Pulmonary artery endothelial cell (primary cell): ENCODE results near the gene C1orf159. TPM values are rescaled to one million over a fixed set of nuclear protein-coding genes. Genes with fewer than 3 reads are reported as not detected.
"Not testable (repeated sequence)": the region's sequence is repeated elsewhere in the genome, so short reads cannot be mapped to it uniquely, and the experiment has no call there.

Experiments used
- DNase-seq: peaks from one replicate; pipeline ENCODE4 v3.0.0-alpha.2; 2011; ENCODE audit warnings: low read depth, low spot score
- total RNA-seq: library from RNA; depleted of rRNA; stranded (reverse); fragments of >200 nt; gene quantifications from 2 replicates; pipeline ENCODE4 v1.2.3, GENCODE V29; 2014

C1orf159 gene
- total RNA-seq, 1 donor from 2014 or later, result 6.1 TPM

DNA sequence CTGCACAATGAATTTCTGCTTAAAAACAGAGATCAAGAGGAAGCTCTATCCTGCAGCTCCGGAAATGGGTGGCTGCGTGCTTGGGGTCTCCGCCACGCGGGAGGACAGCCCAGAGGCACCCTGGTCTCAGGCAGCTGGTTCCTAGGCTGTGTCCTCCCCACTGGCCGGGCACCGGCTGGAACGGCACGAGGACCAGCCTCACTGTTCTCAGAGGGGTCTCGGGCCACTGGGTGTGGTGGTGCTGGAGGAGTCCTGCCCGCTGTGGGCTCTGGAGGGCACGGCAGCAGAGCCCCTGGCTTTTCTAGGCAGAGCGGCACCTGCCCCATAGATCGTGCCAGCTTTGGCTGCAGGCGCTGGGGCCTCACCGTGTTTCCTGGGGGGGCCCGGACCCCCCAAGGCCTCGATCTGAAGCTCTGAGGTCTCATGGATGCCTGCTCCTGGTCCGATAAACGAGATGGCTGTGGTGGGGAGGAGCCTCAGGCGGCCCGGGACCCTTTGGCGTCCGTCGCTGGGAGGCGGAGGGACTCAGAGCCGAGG, 33.6 kb downstream of the C1orf159 start:
- no peak for DNase-seq

DNA sequence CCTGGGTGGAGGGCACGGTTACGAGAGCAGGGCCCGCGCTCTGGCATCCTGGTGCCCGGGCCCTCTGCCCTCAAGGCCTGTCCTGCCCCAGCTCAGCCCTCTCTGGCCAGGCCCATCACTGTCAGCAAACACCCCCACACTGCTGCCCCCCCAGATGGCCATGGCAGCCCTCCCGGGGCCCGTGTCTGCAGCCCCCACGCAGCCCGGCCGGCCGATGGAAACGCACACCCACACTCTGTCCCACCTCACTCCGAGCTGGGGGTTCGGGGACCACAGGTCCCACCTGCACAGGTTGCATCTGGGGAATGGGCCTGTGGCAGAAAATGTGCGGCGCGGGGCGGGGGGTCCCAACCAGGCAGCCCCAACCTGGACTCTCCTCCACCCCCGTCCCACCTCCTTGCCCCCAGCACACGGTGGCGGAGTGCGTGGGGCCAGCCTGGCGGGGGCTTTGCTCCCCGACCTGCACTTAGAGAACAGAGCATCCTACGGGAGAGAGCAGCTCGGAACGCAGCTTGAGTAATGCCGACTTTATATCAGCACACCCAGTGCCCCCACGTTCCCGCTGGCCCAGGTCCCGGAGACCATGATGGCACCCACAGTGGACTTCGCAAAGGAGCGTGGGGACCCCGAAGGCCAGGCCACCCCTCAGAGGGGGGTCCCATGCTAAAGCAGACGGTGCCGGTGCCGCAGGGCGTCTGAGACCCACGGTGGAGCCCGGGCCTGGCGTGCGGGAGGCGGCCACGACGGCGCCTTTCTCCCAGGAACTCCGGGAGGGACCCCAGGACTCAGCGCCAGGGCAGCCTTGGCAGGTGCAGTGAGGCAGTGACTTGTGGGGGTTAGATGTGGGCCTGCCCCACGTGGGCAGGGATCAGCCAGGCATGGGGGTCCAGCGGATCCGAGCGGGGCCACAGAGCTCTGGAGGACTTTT, 34.3 kb downstream of the C1orf159 start:
- DNase-seq, result no peak

DNA sequence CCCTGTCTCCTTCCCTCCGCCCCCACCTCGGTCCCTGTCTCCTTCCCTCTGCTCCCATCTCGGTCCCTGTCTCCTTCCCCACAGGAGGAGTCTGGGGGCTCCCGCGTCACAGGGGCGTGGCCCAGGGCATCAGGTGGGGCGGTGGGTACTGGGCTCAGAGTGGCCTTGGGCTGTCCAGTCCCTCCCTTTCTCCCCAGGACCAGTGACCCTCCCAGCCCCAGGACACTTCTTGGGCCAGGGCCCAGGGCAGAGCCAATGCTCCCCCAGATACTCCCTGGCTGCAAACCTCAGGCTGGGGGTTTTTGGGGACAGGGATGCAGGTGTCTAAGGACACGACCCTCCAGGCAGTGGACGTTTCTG, 35.0 kb downstream of the C1orf159 start:
- no peak for DNase-seq

DNA sequence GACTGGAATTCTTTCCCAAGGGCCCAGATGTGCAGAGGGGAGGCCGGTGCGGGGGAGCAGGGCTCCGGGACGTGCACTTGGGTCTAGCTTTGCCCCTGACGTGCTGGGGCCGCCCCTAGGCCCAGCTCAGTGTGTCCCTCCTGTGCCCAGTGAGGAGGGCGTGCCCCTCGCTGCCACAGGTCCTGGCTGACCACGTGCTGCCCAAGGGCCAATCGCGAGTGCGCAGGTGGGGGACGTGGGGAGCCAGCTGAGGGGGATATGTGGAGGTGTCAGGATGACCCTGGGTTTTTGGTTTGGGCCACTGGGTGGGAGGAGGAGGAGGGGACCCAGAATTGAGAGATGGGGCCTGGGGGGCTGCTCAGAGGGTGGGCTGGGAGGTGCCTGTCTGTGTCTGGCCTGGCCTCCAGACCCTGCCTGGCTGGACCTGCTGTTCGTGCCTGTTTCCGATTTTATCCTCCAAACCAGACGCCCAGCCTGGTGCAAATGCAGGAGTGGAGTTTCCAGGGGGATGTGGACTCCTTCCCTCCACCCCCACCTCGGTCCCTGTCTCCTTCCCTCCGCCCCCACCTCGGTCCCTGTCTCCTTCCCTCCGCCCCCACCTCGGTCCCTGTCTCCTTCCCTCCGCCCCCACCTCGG, 35.6 kb downstream of the C1orf159 start:
- DNase-seq, result no peak

DNA sequence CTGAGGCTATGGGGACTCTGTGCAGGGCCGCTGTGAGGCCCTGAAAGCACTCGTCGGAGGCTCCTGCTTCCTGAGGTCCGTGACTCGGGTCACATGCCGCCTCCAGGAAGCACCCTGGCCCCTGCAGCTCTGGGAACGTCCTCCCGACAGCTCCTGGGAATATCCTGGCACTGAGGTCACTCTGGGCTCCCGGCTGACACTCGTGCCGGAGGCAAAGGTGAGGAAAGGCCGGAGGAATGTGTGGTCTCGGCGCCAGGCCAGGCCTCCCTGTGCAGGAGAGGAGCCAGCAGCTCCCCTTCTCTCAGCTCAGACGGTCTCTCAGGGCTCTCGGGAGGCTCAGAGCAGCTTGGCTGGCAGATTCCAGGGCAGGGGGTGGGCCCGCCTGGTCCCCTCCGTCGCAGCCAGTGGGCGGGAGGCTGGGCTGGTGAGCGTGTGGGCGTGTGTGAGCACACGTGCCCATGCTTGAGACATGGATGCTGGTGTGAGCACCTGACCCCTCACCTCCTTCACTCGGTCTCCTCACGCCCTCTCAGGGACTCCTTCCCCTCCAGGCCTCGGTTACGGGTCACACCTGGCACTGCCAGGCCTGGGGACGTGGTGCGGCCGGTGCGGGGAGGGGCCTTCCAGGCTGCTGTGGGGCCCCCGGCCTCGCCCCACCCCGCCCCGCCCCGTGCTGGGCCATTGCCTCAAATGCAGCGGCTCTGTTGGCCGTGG, 36.3 kb downstream of the C1orf159 start:
- DNase-seq, result peak; percentile 26

DNA sequence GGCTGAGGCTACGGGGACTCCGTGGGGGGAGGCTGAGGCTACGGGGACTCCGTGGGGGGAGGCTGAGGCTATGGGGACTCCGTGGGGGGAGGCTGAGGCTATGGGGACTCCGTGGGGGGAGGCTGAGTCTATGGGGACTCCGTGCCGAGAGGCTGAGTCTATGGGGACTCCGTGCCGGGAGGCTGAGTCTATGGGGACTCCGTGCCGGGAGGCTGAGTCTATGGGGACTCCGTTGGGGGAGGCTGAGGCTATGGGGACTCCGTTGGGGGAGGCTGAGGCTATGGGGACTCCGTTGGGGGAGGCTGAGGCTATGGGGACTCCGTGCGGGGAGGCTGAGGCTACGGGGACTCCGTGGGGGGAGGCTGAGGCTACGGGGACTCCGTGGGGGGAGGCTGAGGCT, 38.5 kb downstream of the C1orf159 start:
- not testable (repeated sequence) for DNase-seq

DNA sequence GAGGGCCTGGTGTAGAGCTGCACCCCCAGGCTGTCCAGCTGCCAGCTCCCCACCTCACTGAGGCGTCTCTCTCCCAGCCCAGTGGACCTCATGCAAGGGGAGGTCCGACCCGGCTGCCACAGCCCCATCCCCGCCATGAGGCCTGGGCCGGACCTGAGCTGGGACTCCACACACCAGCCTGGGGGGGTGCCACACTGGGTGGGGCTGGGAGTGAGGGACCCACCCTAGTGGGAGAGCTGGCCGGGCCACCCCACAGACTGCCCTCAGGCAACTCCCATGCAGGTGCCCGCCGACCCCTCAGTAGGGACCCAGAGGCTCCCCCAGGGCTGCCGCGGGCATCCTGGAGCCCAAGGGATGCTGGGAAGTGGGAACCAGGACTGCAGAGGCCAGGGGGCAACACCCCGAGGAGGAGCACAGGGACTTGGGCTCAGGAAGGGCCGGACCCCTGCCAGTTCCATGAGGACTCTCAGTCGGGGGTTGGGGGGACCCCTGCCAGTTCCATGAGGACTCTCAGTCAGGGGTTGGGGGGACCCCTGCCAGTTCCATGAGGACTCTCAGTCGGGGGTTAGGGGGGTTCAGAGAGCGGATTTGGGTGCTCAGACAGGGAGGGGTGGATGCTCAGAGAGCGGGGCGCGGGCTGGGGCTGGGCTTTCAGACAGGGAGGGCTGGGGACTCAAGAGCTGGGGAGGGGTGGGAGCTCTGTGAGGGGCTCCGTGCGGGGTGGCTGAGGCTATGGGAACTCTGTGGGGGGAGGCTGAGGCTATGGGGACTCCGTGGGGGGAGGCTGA, 40.5 kb downstream of the C1orf159 start:
- no peak for DNase-seq

DNA sequence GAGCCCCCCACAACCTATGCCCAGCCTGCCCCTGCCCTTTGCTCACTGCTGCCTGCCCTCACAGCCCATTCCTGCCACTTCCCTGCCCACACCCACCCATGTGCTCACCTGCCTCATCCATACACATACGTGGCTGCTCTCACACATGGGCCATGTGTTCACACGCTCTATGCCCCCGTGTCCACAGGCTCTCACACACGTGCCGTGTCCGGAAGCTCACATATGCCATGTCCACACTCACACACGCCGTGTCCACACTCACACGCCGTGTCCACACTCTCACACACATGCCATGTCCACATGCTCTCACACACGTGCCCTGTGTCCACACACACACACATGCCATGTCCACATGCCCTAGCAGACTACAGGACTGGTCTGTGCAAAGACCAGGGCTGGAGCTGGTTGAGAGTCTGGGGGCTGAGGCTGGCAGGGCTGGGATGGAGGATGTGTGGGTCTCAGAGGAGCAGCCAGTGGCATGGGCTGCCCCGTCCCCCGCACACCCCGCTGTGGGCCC, 41.2 kb downstream of the C1orf159 start:
- DNase-seq, result no peak

DNA sequence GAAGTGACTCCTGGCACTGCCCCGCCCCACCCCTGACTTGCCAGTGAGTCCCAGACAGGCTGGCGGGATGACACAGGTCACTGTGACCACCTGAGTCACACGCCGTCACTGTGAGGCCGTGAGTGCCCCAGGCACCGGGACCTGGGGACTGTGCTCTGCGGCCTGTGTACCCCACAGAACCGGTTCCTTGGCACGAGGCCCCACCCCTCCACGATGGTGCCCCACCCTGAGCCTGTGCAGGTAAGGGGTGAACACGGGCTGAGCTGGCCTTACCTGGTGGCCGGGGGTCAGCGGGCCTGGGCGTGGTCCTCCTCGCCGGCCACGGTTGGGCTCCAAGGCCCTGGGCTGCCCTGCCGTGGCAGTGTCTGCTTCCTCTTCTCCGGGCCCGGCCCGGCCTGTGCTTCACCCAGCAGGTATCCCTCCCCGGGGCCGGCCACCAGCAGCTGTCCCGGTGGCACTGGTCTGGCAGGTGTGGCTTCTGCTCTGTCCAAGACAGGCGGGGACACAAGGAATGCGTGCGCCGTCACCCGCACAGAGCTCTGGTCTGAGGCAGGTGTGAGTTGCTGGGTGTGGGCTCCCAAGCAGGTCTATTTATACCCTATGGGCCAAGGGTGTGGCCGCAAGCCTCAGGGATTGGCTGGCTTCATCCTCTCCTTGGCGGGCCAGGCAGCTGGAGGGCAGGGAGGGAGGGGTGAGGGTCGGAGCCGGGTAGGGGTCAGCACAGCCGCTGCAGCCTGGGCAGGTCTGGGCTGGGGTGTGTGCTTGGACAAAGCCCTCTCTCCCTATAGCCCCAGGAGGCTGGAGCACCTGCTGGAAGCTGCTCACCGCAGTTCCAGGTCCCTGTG, 41.9 kb downstream of the C1orf159 start, which contains the start of gene RNF223:
Gene RNF223, minus strand, starts transcription at position 564 of the 845 bp plus-strand sequence. CDS start 1,740 bp downstream, outside the sequence.
- no peak for DNase-seq

DNA sequence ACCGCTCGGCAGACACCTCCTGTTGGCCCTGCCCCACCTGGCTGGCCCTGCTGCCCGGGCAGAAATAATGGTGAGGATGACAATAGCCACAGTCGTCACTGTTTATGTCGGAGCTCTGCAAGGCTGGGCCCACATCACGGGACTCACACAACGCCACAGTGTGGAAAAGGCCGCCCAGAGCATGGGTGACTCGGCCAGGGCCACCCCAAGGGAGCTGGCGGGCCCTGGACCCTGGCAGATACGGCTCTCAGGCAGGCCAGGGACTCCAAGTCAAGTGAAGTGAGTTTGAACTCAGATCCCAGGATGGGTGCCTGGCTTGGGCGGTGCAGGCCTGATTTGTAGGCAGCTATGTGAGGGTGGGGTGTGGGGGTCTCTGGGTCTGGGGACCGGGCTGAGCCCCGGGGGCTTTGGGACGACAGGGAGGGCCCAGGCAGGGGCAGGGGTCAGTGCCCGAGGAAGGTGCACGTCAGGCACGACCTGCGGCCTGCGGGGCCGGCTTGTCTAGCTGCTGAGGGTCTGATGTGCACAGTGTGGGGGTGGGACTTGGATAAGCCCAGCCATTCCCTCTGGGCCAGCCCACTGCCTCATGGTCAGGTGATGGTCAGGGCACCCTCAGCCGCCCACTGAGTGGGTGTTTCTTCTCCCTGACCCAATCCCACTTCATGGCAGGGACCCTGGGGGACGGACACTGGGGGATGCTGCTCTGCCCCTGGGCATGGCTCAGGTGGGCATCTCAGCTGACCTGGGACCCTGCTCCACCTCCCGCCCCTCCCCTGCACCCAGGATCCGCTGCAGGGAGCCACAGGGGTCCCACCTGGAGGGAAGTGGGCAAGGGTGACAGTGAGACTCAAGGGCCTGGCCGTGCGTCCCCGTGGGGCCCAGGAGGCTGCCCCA, 42.8 kb downstream of the C1orf159 start:
- no peak for DNase-seq

DNA sequence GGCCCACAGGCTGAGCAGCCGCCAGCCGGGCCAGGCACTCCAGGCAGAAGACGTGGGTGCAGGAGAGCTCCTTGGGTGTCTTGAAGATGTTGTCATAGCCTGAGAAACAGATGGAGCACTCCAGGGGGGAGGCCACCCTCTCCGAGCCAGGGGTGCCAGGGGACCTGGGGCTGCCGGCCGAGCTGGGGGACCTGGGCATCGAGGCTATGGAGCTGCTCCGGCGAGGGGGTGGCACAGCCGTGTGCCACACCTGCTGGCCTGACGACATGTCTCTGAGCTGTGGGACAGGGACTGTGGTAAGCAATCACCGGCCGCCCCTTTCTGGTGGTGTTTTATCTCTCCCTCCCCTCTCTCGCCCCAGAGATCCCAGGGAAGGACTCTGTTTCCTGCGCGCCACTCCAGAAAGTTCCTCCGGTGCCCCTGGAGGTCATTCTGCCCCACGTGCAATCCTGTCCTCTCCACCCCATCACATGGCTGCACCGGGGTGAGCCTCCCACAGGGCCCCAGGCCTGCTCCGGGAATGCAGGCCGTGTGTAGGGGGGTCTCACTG, 43.5 kb downstream of the C1orf159 start:
- no peak for DNase-seq

DNA sequence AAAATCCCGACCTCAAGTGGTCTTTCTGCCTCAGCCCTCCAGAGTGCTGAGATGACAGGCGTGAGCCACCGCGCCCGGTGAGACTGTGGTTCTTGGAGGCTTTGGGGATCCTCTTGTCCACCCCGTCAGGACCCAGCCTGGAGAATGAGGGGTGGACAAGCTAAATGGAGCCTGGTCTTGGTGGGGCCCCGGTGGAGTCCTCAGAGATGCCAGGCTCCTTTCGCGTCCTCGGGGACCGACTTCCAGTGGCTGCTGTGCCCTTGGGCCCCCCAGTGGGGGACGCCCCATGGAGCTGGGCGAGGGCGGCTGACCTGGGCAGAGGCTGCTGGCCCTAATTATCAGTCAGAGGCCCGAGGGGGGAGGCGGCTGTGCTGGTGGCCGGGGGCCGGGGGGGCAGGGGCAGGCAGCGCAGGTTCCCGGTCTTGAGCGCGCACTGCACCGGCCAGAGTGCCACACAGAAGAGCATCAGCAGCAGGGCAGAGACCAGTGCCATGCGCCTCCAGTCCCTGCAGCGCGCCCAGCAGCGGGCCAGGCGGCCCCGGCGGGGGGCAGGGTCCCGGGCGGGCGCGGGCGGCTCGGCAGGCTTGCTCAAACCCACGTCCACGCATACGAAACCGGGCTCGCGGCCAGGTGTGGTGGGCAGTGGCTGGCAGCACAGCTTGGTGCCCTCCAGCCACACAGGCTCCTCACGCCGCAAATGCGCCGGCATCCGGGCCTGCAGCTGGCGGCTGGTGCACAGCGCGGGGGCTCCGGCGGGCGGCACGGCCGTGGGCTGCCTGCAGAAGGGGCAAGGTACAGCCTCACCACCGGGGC, 44.2 kb downstream of the C1orf159 start:
- no peak for DNase-seq

DNA sequence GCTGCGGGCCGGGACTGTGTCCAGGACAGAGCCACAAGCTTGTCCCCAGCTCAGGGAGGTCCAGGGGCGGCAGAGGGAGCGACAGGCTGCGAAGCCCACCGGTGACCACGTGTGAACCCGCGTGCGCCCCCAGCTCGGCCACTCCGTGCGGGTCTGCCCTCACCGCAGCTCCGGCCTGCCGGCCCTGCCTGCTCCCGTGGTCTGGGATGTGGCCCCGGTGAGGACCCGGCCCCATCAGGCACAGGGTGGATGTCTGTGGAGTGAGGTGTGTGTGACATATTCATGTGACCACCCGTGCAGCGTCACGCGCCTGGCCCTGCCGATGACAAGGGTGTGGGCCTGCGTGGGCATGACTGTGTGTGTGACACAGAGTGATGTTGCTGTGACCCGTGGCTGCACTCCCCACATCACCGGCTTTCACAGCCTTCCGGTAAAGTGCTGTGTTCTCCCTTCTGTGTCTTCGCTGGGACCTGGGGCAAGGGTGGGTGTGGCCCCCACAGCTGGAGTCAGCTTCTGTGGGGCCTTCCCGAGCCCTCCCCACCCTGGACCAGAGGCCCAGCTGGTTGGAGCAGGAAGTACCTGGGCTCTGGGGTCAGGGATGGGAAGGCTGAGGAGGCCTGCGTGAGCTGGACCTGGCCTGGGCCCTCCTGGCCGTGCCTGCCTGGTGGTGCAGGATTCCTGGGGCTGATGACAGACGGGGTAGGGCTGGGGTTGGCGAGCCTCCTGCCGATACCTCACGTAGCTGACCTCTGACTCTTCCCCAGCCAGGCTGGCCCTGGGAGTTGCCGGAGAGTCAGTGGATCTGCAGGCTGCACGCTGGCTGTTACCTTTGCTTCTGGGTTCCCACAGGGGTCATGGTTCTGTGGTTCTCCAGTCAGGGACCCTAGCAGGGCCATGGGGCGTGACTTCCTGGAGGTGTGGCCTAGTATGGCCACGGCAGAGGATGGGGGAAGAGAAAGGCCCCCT, 45.9 kb downstream of the C1orf159 start:
- no peak for DNase-seq

DNA sequence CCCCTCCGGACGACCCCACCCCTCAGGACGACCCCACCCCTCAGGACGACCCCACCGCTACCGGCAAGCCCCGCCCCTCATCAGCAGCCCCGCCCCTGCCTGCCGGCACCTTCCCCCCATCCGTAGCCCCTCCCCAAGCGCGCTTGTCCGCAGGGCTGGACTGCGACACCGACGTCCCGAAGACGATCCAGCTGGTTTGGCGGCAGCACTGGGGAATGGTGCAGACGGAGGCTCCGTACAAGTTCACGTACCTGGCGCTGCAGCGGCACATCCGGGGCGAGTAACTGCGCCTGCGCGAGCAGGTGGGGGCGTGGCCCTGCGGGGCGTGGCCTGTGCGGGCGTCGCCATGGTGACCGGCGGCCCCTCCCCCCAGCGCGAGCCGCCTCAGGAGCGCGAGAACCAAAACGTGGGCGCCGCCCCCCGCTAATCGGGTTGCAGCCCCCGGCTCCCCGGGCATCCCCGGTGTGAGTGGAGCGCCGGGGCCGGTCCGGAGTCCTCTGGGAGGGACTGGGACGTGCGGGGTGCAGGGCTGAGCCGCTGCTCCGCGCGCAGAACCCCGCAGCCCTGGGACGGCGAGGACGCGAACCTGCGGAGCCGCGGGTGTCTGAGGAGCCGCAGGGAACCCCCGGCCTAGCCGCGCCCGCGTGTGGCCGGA, 46.7 kb downstream of the C1orf159 start:
- DNase-seq, result no peak

DNA sequence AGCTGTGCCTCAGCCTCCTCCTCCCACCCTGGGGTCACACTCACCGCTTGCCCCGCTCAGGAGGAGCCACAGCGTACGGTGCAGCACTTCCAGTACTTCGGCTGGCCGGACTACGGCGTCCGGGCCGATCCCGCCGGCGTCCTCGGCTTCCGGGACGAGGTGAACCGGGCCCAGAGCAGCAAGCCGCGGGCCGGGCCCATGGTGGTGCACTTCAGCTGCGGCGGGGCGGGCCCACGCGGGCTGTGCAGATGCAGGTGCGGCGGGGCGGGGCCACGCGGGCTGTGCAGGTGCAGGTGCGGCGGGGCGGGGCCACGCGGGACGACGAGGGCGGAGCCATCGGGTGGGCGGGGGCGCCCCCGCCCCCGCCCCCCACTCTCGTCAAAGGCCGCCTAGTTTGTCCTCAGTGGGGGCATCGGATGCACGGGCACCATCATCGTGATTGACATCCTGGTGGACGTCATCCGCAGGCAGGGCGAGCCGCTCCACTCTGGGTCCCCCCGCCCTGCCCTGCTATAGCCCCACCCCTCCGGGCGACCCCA, 47.3 kb downstream of the C1orf159 start:
- no peak for DNase-seq
